Fibroblast of the aortic adventitia (primary cell): Measurements from ENCODE around the gene ACBD4. TPM values are rescaled to one million over a fixed set of nuclear protein-coding genes. Genes with fewer than 3 reads are reported as not detected.

Source experiments
- DNase-seq: peaks from one replicate; pipeline ENCODE4 v3.0.0-alpha.2; 2010; ENCODE audit warnings: low read depth
- H3K4me3 ChIP-seq: 2 replicates; pipeline ENCODE4 v1.5.1; 2011; ENCODE audit warnings: low read depth, mild to moderate bottlenecking, control low read depth, low read length, moderate library complexity
- total RNA-seq: library from RNA; depleted of rRNA; stranded (reverse); fragments of >200 nt; gene quantifications from 2 replicates; pipeline ENCODE4 v1.2.3, GENCODE V29; 2012; ENCODE audit warnings: low replicate concordance
- TF ChIP-seq, protein P1 (sequence below): IDR thresholded peaks from 2 replicates; pipeline ENCODE4 v1.5.1; 2011; ENCODE audit warnings: mild to moderate bottlenecking, low read length, control low read depth, inconsistent platforms; ENCODE audit not compliant: insufficient read depth

Gene ACBD4
- total RNA-seq, 1 donor = 7.4 TPM

DNA sequence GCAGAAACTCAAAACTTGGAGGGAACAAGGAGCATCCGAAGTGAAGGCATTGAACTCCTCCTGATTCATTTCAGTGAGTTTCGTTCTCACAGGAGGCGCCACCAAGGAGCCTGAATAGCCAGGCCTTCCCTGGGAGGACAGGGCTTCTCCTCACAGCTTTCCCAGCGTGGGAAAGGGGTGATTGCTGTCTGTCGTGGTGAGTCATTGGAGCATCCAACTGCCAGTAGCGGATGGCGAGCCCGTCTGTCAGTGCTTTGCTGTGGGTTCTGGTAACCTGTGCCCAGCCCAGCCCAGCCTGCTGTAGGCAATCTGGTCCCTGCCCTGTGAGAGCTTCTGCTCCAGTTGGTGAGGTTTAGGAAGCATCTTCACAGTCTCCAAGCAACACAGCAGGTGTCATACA lies 31.5 kb upstream of the ACBD4 start:
- TF ChIP-seq, protein P1, sequence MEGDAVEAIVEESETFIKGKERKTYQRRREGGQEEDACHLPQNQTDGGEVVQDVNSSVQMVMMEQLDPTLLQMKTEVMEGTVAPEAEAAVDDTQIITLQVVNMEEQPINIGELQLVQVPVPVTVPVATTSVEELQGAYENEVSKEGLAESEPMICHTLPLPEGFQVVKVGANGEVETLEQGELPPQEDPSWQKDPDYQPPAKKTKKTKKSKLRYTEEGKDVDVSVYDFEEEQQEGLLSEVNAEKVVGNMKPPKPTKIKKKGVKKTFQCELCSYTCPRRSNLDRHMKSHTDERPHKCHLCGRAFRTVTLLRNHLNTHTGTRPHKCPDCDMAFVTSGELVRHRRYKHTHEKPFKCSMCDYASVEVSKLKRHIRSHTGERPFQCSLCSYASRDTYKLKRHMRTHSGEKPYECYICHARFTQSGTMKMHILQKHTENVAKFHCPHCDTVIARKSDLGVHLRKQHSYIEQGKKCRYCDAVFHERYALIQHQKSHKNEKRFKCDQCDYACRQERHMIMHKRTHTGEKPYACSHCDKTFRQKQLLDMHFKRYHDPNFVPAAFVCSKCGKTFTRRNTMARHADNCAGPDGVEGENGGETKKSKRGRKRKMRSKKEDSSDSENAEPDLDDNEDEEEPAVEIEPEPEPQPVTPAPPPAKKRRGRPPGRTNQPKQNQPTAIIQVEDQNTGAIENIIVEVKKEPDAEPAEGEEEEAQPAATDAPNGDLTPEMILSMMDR = no peak
- no peak overlapping the region for H3K4me3 ChIP-seq
- no peak for DNase-seq

DNA sequence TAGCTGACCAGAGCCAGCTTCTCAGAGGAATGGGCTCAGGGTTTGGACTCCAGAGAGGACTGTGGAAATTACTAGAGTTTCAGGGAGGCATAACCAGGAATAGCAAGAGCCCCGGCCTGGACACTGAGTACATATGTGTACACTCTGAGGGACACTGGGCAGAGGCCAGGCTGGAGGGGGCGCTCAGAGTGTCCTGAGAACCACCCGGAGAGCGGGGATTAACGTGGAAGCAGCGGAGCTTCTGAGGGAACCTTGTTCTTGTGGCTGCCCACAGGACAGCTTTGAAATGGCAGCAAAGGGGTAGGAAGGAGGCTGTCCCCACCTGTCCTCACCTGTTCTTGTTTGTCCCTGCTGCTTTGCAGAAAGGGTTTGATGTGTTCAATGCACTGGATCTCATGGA lies 31.0 kb upstream of the ACBD4 start:
- no peak overlapping the region for H3K4me3 ChIP-seq
- TF ChIP-seq, protein P1 = no peak
- no peak for DNase-seq

DNA sequence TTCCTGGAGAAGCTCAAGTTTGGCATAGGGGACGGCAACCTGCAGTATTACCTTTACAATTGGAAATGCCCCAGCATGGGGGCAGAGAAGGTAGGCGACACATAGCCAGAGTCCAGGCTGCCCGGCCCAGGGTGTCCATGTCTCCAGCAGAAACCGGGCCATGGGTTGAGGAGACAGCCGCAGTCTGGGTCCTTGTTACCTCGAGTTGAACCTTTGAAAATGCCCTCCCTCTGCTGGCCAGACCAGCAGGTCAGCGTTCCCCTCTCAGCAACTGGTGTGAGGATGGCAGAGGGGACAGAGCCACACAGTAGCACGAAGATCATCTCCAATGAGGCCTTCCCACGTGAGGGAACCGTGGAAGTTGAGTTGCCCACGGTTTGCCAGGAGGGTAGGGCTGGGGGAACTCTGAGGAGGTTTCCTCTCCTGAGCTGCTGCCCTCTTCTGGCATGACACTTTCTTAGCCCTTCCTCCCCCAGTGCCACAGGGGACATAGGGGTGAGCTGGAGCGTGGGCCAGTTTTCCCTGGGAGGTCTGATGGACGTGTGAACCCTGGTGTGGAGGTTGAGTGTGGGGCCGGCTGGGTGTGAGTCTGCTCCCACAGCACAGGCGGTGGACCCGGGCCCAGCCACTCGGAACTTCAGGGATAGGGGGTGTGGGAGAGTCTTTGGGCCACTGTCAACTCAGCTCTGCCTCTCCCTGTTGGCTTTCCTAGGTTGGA lies 30.4 kb upstream of the ACBD4 start:
- no peak overlapping the region for H3K4me3 ChIP-seq
- no peak for DNase-seq
- TF ChIP-seq, protein P1 = no peak

DNA sequence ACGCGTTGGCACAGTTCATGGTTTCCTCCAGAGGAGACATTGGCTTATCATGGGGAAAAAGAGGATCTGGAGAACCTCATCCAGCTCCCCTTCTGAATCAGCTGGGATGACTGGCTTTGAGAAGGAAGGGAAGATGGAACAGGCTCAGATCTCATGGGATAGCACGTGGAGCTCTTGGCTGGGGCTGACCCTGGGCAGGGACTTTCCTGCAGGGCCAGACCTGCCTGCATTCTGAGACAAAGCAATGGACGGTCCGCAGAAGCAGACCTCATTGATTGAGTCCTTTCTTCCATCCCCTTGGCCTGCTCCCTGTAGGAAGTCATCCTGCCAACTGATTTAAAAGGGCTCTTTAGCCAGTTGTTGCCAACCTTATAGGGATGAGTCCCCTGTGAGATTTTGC lies 29.4 kb upstream of the ACBD4 start:
- H3K4me3 ChIP-seq = no peak overlapping the region
- no peak for DNase-seq
- TF ChIP-seq, protein P1 = no peak

DNA sequence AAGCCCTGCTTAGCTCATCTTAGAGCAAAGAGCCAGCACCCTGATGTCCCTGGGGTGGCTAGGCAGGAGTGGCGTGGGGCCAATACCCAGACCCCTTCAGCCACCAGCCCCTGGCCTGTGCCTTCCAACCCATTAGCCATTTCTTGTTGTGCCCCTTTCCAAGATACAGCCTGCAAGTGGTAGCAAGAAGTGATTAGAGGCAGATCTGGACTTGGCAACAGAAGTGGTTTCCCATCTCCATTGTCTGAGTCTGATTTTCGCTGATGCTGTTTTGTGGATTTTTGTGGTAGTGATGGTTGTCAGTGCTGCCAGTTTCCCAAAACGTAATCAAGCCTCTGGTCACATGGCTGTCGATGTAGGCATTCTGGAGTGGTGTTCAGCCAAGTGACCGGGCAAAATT lies 28.9 kb upstream of the ACBD4 start:
- DNase-seq = no peak
- TF ChIP-seq, protein P1 = no peak
- H3K4me3 ChIP-seq = no peak overlapping the region

DNA sequence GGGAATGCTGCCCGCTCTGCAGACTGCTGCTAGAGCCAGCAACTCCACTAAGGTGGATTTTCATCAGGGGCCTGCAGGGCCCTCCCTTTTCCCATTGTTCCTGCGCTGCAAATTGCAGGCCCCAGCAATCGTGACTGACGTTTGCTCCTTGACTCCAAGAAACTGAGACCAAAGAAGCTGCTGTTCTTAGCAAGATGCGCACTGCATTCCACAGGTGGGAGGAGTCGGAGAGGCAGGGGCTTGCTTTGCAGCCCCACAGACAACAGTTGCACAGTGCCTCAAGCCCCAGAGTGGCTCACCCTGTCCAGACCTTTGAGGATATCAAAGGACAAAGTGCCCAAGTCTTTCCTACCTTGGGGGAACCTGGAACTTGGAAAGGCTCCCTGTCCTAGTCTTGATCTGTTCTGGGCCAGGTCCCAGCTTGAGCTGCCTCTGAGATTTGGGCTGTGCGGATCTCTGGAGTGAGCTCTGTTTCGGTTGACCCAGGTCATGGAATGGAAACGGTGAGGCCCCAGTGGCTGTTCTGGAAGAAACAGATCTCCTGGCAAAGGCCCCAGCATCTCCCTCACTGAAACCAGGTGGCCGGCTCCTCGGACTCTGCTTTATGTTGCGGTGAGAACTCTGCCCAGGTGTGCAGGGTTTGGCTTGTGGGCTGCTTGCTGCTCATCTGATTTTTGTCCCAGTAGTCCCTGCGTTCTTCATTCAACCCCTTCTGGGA lies 28.0 kb upstream of the ACBD4 start:
- DNase-seq = no peak
- no peak overlapping the region for H3K4me3 ChIP-seq
- TF ChIP-seq, protein P1 = no peak
